GM19238 (cell line): Measurements from ENCODE around the gene CLEC1A.

Experiments used
- DNase-seq: peaks from one replicate; pipeline ENCODE4 v3.0.0; 2011; ENCODE audit warnings: low spot score; ENCODE audit not compliant: insufficient read length

CLEC1A gene

GRCh38 chr12:10101648-10102220, 2.9 kb upstream of the CLEC1A start:
- no peak for DNase-seq

GRCh38 chr12:10101042-10101579, 2.3 kb upstream of the CLEC1A start:
- DNase-seq: no peak

GRCh38 chr12:10097521-10097920, 1.3 kb downstream of the CLEC1A start:
- no peak for DNase-seq

GRCh38 chr12:10095971-10096370, 2.8 kb downstream of the CLEC1A start:
- no peak for DNase-seq

GRCh38 chr12:10094646-10095395, 4.0 kb downstream of the CLEC1A start:
- DNase-seq: no peak

- no peak for DNase-seq
These were observed 9.6 kb downstream of the CLEC1A start for GRCh38 chr12:10088955-10089900.

- no peak for DNase-seq
These were observed 10.8 kb downstream of the CLEC1A start for GRCh38 chr12:10088031-10088430.

- no peak for DNase-seq
These were observed 12.4 kb downstream of the CLEC1A start for GRCh38 chr12:10086387-10086786.

GRCh38 chr12:10084733-10085132, 14.1 kb downstream of the CLEC1A start:
- DNase-seq: no peak

GRCh38 chr12:10082117-10082874, 16.5 kb downstream of the CLEC1A start:
- no peak for DNase-seq

GRCh38 chr12:10075451-10075850, 23.3 kb downstream of the CLEC1A start:
- no peak for DNase-seq

- no peak for DNase-seq
These were observed 25.5 kb downstream of the CLEC1A start for GRCh38 chr12:10073261-10073660.

GRCh38 chr12:10072131-10072530, 26.7 kb downstream of the CLEC1A start:
- DNase-seq: no peak

- no peak for DNase-seq
These were observed 28.4 kb downstream of the CLEC1A start for GRCh38 chr12:10070380-10070779.

GRCh38 chr12:10069976-10070375, 28.8 kb downstream of the CLEC1A start:
- DNase-seq: no peak

GRCh38 chr12:10069099-10069498, 29.7 kb downstream of the CLEC1A start:
- DNase-seq: no peak

GRCh38 chr12:10068644-10069043, 30.1 kb downstream of the CLEC1A start:
- no peak for DNase-seq

GRCh38 chr12:10067942-10068341, 30.8 kb downstream of the CLEC1A start:
- DNase-seq: no peak

- no peak for DNase-seq
These were observed 31.5 kb downstream of the CLEC1A start for GRCh38 chr12:10067264-10067663.

GRCh38 chr12:10065241-10065640, 33.5 kb downstream of the CLEC1A start:
- no peak for DNase-seq

- DNase-seq: no peak
These were observed 40.4 kb downstream of the CLEC1A start for GRCh38 chr12:10058387-10058786.
